ENCODE data around the gene SIRT4.
"Not testable (repeated sequence)": the region's sequence is repeated elsewhere in the genome, so short reads cannot be mapped to it uniquely, and the experiment has no call there.

Gene SIRT4

DNA sequence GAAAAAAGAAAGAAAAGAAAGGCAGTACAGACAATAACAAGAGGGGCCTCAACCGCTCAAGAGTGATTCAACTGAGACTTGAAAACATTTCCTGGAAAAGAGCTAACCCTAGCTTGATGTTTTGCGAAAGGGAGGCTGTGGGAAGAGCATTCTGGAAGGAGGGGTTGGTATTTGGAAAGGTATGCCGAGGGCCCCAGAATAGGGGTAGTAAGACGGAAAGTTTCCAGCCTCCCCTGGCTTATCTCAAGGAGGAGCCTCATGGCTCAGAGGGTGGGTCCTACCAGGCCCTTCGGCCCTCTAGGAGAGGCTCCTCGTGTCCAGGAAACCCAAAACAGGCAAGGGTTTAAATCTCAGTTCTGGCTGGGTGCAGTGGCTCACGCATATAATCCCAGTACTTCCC lies 18.8 kb upstream of the SIRT4 start:
- DNase-seq, result no peak

GRCh38 chr12:120284381-120284780 lies 17.7 kb upstream of the SIRT4 start:
- no peak for DNase-seq

DNA sequence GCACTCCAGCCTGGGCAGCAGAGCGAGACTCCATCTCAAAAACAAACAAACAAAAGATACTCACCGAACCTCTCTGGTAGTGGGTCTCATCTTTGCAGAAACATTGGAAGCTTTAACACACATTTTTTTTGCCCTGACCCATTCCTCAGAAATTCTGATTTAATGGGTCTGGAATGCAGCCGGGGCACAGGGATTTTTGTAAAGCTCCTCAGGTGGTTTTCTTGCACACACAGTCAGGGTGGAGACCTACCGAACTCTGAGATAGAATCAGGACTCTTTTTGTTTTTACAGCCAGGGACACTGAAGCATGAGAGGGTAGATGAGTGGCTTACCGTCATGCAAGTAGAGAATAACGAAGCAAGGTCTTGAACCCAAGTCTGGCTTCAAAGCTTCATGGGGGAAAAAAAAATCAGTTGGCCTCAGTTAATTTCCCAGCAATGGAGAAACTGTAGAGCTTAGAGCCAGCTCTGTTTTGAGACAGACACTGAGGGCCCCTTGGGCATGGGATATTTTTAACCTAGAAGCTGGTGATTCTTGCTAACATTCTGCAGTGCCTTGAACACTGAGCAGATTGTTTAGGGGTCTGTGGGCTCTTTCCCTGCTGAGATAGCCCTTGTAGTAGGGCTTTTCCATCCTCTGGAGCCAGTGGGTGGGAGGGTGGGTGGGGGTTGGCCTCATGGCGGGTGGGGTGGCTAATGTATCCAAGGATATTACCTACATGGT lies 15.2 kb upstream of the SIRT4 start:
- no peak for DNase-seq

DNA sequence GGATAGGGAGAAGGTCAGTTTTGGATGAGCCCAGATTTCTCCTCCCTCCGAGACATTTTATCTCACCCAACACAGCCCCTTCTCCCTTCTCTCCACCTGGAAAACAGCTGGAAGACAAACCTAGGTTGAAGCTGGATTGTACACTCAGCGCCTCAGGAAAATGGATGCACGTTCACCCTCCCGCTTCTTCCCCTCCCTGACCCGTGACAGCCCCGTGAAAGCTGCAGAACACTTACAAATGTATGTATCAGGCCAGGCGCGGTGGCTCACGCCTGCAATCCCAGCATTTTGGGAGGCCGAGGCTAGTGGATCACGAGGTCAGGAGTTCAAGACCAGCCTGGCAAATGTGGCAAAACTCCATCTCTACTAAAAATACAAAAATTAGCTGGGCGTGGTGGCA lies 14.6 kb upstream of the SIRT4 start:
- DNase-seq, result no peak

GRCh38 chr12:120290609-120291305 lies 11.4 kb upstream of the SIRT4 start:
- DNase-seq, result no peak

GRCh38 chr12:120292411-120292660 lies 9.8 kb upstream of the SIRT4 start:
- no peak for DNase-seq

- DNase-seq, result peak; percentile 77
Observed at GRCh38 chr12:120292661-120293531, 9.2 kb upstream of the SIRT4 start, which contains the start of gene RNU4-1. Gene RNU4-1 (minus strand): TSS chr12:120293237.

DNA sequence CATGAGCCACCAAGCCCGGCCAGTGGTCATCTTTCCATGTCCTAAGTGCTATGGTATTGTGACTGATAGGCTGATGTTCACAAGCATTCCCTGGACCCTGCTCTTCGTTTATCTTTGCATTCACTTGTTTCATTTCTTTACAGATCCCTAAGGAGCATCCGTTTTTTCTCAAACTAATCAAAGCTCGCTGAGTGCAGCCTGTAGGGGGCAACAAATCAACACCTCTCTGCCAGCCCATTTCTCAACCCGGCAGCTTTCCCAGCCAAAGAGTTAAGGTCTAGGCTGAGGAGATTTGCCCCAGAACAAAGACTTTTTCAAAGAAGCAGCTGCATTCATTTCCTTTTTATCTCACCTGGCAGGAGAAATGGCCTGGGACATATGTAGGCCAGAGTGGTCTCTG lies 12.1 kb downstream of the SIRT4 start:
- DNase-seq, result no peak

DNA sequence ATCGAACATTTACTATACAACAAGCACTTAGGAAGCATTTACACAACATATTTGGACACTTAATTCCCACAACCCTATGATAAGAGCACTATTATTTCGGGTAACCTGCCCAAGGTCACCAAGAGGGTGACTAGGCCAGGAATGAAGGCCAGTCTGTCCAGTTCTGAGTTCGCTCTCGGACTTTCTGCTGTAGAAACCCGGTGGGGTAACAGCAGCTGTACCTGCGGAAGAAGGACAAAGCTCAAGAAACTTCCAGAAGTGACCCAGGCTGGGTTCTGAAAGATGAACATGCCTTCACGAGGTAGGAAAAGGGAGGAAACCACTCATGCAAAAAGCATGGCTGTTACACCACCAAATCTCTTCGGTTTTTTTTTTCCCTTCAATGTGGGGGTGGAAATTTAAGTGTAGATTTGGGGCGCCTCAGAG lies 14.7 kb downstream of the SIRT4 start:
- no peak for DNase-seq

GRCh38 chr12:120317224-120318105 lies 15.3 kb downstream of the SIRT4 start:
- DNase-seq, result peak; percentile 99

DNA sequence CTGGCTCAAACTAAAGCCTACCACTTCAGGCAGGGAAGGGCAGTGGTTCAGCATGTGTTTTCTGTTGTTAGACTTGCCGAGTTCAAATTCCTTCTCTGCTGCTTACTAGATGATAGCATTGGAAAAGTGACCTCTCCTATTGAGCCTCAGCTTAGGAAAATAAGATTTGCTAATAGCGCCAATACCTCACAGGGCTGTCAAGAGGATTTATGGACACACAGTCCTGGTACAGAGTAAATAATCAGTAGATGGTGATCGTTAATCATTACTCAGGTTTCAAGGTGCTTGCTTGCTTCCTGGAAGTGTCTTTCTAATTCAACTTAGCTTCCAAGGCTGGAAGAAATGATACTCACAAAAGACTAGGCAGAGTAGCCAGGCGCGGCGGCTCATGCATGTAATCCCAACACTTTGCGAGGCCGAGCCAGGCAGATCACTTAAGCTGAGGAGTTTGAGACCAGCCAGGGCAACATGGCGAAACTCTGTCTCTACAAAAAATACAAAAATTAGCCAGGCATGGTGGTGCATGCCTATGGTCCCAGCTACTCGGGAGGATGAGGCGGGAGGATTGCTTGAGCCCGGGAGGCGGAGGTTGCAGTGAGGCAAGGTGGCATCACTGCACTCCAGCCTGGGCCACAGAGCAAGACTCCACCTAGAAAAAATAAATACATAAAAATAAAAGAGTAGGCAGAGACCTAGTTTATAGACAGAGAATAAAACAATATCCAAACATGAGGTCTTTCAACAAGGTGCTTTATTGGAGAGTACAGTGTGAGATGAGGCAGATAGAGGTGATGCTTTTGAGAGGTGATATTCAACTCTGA lies 19.5 kb downstream of the SIRT4 start:
- DNase-seq, result no peak

DNA sequence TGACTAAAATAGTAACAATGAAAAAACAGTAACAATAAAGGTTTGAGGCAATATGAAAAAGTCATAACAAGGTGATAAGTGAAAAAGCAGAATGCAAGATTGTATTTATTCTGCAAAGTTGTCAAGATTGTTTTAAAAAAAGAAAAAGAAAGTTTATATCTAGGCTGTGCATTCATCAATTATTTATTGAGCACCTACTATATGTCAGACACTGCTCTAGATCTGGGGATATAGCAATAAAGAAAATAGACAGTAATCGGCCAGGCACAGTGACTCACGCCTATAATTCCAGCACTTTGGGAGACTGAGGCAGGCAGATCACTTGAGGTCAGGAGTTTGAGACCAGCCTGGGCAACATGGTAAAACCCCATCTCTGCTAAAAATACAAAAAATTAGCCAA lies 21.7 kb downstream of the SIRT4 start:
- DNase-seq, result no peak

- no peak for DNase-seq
Observed at GRCh38 chr12:120324841-120325417, 22.8 kb downstream of the SIRT4 start.

- no peak for DNase-seq
Observed at GRCh38 chr12:120327593-120327992, 25.5 kb downstream of the SIRT4 start, which contains the start of gene PLA2G1B. Gene PLA2G1B (minus strand): TSS chr12:120327779. CDS start chr12:120327753, 26 bp downstream.

GRCh38 chr12:120328228-120328627 lies 26.1 kb downstream of the SIRT4 start:
- no peak for DNase-seq

GRCh38 chr12:120331390-120331789 lies 29.3 kb downstream of the SIRT4 start:
- no peak for DNase-seq

- no peak for DNase-seq
Observed at GRCh38 chr12:120332041-120332440, 29.9 kb downstream of the SIRT4 start.

DNA sequence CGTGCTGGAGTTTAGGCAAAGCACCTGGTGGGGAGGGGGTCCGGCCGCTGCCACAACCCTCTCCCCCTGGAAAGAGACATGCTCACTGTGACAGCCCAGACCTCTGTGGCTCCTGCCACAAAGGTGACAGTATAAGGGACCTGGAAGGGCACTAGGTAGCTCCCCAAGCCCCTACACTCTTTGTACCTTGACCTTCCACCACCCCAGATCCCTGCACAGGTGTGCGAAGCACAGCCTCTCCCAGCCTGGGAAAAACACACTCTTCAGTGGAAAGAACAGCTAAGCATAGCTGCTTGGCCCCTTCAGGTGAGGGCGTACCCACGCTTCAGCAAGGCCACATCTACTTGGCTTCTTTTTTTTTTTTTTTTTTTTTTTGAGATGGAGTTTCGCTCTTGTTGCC lies 30.4 kb downstream of the SIRT4 start:
- DNase-seq, result no peak

DNA sequence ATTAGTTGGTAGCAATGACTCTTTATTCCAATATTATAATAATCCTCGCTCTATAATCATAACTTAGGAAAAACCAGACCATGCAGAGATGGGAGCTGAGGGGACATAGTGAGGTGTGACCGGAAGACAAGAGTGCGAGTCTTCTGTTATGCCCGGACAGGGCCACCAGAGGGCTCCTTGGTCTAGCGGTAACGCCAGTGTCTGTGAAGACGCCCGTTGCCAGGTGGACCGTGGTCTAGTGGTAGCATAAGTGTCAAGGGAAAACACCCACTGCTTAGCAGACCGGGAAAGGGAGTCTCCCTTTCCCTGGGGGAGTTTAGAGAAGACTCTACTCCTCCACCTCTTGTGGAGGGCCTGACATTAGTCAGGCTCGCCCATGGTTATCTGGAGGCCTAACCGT lies 33.3 kb downstream of the SIRT4 start:
- DNase-seq, result not testable (repeated sequence)

GRCh38 chr12:120336392-120336791 lies 34.3 kb downstream of the SIRT4 start:
- not testable (repeated sequence) for DNase-seq

DNA sequence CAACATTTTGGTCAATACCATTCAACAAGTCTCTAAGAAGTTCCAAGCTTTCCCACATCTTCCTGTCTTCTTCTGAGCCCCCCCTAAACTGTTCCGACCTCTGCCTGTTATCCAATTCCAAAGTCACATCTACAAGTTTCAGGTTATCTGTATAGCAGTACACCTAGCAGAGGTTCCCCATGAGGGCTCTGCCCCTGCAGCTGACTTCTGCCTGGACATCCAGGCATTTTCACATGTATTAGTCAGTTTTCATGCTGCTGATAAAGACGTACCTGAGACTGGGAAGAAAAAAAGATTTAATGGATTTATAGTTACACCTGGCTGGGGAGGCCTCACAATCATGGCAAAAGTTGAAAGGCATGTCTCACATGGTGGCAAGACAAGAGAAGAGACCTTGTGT lies 35.6 kb downstream of the SIRT4 start:
- DNase-seq, result no peak
